ENCODE measurements around the gene DGKZ.
"Not testable (repeated sequence)": the region's sequence is repeated elsewhere in the genome, so short reads cannot be mapped to it uniquely, and the experiment has no call there.

DGKZ gene

GRCh38 chr11:46367244-46367915 lies 20.1 kb downstream of the DGKZ start:
- DNase-seq: peak; percentile 23

- no peak for DNase-seq
Observed at GRCh38 chr11:46367916-46368267, 20.6 kb downstream of the DGKZ start.

- peak; percentile 72 for DNase-seq
Observed at GRCh38 chr11:46369458-46370152, 22.3 kb downstream of the DGKZ start.

GRCh38 chr11:46370253-46370652 lies 23.0 kb downstream of the DGKZ start:
- DNase-seq: peak; percentile 93

GRCh38 chr11:46371262-46371661 lies 24.0 kb downstream of the DGKZ start:
- DNase-seq: not testable (repeated sequence)

- DNase-seq: no peak
Observed at GRCh38 chr11:46372086-46372485, 24.8 kb downstream of the DGKZ start.

GRCh38 chr11:46372501-46372900 lies 25.2 kb downstream of the DGKZ start:
- not testable (repeated sequence) for DNase-seq

- no peak for DNase-seq
Observed at GRCh38 chr11:46373787-46374740, 26.8 kb downstream of the DGKZ start.

GRCh38 chr11:46374815-46375214 lies 27.6 kb downstream of the DGKZ start:
- DNase-seq: no peak

- DNase-seq: no peak
Observed at GRCh38 chr11:46375392-46376101, 28.3 kb downstream of the DGKZ start.

GRCh38 chr11:46376258-46377050 lies 29.2 kb downstream of the DGKZ start:
- no peak for DNase-seq

- no peak for DNase-seq
Observed at GRCh38 chr11:46377290-46377689, 30.0 kb downstream of the DGKZ start.

- no peak for DNase-seq
Observed at GRCh38 chr11:46377831-46378230, 30.6 kb downstream of the DGKZ start.

GRCh38 chr11:46378296-46378695 lies 31.0 kb downstream of the DGKZ start:
- DNase-seq: no peak

- DNase-seq: no peak
Observed at GRCh38 chr11:46378811-46379481, 31.7 kb downstream of the DGKZ start.

GRCh38 chr11:46379482-46380293 lies 32.4 kb downstream of the DGKZ start:
- peak; percentile 24 for DNase-seq

GRCh38 chr11:46380340-46381047 lies 33.2 kb downstream of the DGKZ start:
- DNase-seq: peak; percentile 62

- DNase-seq: peak; percentile 43
Observed at GRCh38 chr11:46381048-46381818, 34.0 kb downstream of the DGKZ start, which contains the start of gene MDK. Gene MDK, plus strand, starts transcription at chr11:46381669. Its CDS starts 389 bp downstream, at chr11:46382058.
